Eye (tissue), 1 donor: Measurements from ENCODE around the gene BRI3BP.

Experiments used
- DNase-seq: peaks from one replicate; pipeline ENCODE4 v3.0.0-alpha.2; 2015

Gene BRI3BP, protein sequence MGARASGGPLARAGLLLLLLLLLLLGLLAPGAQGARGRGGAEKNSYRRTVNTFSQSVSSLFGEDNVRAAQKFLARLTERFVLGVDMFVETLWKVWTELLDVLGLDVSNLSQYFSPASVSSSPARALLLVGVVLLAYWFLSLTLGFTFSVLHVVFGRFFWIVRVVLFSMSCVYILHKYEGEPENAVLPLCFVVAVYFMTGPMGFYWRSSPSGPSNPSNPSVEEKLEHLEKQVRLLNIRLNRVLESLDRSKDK

DNA sequence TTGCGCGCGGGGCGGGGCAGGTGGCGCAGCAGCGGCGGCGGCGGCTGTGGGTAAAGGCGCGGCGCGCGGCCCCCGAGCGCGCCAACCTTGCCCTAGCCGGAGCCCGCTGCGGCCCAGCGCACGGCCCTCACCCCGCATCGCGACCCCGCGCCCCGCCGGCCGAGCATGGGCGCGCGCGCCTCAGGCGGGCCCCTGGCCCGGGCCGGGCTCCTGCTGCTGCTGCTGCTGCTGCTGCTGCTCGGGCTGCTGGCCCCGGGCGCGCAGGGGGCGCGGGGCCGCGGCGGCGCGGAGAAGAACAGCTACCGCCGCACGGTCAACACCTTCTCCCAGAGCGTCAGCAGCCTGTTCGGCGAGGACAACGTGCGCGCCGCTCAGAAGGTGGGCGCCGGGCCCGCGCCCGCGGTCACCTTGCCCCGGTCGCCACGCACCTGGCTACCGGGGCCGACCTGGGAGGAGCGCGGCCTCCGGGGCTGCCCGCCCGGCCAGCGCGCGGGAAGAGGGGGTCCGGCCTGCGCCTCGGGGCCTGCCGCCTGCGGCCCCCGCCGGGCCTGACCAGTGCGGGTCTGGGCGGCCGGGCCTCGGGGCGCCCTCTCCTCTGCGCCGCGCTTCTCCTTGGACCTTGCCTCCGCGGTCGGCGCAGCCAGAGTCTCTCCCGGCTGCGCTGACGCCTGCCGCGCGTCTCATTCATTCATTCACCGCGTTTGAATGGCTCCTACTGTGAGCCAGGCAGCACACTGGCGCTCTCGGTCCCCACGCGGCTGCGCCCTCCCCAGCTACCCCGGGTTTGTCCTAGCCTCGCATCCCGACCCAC is at the start of gene BRI3BP:
TSS of gene BRI3BP (plus strand) at position 20 of the 811 bp plus-strand sequence. CDS start at position 166, 146 bp downstream.
- DNase-seq: peak; percentile 60

DNA sequence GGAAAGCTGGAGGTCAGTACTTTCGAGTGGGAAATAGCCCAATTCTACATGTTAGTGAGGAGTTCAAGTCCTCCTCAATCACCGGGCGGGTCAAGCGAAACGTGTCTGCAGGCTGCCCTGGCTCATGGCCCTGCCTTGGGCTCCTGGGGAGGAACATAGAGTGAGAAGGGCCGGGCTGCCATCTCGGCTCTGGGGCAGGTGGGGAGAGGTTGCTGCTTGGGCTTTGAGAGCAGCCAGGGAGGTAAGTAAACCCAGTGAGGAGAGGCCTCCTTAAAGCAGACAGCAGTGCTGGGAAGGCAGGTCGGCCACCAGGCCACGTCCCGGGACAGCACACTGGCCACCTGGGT is 47.0 kb upstream of the BRI3BP start:
- no peak for DNase-seq

DNA sequence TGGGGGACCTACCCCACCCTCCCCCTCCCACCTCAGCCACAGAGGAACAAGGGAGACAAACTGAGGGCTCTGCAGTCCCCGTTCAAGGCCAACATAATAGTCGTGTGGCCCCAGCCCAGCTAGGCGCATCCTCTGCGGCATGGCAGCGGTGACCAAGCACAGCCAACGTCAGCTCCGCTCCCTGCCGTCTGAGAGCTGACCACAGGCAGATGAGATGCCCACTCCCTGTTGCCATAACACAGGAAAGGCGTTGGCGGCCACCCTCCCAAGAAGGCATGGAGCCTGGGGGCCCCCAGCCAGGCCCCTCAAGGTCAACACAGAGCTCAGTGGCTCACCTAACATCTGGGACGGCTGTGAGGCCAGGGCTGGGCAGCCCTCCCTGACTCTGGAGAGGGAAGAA is 46.4 kb upstream of the BRI3BP start:
- DNase-seq: no peak

DNA sequence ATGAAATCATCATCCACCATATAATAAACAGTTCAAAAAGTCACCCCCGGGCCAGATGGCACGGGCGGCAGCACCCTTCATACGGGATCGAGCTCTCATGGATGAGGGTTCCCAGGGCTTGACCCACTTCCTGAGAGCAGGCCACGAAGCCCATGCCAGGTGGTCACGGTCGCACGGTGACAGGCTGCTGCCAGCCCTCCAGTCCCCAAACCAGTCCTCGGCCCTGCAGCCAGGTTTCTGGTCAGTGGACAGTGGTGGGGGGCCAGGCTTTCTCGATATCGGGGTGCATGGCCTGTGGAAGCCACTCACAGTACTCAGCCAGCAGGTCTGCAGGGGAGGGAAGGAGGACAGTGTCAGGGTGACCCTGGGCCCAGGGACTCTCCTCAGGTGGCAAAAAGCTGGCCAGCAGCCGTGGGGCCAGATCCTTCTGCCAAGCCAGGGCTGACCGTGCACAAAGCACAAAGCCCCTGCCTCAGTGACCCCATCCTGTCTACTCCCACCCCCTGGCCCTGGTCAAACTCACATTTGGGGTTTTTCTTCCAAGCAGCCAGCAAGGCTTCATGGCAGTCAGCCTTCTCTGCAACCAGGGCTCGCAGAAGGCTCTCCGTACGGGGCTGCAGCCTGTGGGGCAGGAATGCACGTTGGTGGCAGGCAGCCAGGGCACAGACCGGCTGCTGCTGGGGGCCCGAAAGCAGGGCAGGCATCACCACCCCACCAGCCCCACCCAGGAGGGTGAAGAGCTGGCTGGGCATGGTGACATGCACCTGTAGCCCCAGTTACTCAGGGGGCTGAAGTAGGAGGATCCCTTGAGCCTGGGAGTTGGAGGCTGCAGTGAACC is 45.7 kb upstream of the BRI3BP start:
- peak; percentile 22 for DNase-seq

DNA sequence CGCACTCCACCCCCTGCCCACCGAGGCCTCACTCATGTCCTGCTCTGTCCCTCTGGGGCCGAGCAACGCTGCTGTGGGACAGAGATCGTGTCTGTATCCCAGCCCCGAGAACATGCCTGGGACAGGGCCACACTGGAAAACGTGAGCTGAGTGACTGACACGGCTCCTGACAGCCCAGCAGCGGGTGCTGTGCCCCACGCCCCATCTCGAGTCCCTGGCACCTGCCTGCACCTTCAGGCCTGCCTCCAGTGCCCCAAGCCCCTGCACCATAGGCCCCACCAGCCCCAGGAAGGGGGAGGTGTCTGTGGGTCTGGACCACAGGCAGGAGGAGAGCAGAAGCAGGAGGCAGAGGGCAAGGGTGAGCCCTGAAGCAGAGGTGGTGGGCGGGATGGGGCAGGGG is 44.4 kb upstream of the BRI3BP start:
- no peak for DNase-seq

DNA sequence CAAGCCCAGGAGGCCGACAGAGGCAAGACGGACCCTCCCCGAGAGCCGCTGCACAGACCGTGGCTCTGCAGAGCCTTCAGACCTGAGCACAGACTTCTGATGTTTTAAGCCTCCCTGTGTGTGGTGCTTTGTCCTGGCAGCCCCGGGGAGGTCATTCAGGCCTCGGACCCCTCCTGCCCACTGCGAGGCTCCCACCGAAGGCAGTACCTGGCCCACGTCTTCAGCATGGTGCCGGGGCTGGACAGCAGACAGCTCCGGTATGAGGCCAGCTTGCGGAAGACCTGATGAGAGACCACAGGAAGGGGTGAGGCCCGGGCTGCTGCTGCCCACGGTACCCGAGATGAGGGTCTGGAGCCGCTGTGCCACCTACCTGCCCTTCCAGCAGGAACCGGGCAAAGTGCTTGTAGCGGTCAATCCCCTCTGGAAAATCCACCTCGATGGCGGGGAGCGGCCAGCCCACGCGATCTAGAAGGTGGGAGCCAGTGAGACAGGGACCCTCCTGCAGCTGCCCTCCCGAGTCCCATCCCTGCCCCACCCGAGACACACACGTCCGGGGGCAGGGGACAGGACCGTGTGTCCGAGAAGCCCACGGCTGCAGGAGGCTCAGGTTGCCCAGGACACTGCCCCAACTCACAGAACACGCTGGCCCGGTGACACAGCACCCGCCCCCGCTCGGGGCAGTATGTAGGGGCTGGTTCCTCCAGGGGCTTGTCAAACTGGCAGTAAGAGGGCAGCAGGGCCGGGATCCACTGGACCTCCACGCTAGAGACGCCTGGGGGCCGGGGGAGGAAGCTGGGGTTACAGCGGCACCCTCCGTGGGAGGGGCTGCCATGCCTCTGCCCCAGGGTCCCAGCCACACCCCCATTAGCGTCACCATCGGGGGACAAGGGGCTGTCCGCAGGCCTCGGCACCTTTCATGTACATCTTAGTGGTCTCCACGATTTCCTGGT is 43.4 kb upstream of the BRI3BP start:
- DNase-seq: no peak

DNA sequence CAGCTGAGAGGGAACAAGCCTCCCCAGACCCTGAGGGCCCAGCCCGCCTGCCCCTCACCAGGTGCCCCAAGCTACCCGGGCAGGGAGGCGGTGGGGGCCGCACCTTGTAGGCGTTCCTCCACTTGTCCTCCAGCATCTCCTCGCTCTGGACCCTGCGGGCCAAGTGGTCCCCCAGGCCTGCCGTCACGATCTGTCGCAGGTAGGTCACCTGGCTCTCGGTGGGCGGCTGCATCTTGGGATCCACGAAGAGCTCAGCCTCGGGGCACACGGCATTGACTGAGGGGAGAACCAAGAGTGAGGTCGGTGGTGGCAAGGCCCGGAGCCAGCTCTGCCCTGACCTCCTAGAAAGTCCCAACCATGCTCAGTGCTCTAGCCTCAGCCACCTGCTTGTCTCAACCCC is 41.1 kb upstream of the BRI3BP start:
- DNase-seq: no peak

DNA sequence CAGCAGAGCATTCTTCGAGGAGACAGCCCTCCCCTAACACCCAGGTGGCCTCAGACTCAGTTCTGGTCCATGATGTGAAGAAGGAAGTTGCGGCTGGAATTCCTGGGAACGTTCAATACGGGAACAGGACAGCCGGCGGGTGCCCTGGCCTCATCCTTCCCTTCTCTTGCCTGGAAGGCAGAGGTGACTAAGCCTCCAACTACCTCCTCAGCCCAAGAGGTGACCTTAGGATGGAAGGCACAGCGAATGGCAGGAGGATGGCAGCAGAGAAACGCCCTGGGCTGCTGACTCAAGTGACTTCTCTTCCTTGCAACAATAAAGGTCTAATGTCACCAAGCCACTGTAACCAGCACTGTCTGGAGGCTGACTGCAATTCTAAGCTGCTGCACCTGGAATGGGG is 40.6 kb upstream of the BRI3BP start:
- no peak for DNase-seq

DNA sequence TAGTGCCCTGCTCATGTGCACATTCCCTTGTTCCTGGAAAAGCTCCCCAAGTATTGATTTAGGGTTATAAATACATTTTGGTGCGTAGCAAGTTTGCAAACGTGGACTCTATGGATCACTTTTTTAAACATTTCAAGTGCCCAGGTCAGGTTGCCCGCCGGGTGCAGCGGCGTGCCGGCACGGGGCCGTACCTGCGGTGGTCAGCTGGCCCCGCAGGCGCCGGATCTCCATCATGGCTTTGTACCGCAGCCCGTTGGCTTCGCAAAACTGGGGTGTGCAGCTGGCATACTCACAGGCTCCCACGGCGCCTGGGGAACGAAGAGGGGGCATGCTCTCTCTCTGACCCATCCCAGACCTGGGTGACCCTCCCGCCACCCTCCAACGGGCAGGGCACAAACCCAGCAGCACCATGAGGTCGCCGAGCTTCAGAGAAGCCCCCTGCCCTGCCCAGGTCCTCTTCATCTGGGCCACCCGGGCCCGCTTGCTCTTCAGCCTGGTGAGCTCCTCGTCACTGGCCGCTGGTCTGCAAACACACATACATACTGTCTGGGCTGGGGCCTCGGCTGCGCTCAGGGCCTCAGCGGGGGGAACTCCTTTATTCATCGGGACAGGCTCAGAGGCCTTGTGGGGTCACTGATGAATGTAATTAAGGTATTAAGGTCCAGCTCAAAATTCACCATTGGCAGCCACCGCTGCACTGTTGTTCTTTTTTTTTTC is 39.6 kb upstream of the BRI3BP start:
- no peak for DNase-seq

DNA sequence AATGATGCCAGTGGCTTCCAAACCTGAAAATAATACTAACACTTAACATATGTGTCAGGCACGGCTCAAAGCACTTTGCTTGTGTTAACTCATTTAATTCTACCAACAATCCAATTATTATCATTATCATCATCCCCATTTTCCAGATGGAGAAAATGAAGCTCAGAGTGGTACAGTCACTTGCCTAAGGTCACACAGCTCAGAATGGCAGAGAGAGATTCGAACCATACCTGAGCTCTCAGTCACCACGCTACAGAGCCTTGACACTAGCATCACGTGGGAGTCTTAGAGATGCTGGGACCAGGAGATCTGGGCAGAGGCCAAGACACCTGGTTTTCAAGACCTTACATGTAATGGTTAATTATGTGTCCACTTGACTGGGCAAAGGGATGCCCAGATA is 38.7 kb upstream of the BRI3BP start:
- no peak for DNase-seq

DNA sequence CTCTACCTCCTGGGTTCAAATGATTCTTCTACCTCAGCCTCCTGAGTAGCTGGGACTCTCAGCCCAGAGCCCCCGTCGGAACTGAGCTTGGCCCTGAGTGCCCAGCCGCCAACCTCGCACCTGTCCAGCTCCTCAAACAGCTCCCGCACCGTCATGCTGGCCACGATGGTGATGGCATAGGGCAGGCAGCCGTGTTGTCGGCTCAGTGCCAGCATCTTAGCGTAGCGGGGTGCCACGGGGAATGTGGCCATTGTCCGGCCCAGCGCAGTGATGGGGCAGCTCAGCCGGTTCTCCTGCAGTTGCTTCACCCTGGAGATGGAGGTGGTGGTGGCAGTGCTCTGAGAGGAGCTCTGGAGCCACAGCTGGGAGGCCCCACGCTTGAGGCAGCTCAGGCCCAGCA is 36.9 kb upstream of the BRI3BP start:
- no peak for DNase-seq

DNA sequence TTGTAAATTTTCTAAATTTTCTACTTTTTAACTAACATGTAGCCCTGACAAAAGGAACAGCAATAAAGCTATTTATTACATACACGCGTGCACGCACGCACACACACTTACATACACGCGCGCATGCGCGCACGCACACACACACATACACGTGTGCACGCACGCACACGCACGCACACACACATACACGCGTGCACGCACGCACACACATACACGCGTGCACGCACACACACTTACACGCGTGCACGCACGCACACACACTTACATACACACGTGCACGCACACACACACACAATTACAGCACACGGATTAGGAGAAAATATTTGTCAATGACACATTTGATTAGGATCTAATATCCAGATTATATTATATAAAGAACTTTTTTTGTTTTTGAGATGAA is 32.4 kb upstream of the BRI3BP start:
- DNase-seq: no peak

DNA sequence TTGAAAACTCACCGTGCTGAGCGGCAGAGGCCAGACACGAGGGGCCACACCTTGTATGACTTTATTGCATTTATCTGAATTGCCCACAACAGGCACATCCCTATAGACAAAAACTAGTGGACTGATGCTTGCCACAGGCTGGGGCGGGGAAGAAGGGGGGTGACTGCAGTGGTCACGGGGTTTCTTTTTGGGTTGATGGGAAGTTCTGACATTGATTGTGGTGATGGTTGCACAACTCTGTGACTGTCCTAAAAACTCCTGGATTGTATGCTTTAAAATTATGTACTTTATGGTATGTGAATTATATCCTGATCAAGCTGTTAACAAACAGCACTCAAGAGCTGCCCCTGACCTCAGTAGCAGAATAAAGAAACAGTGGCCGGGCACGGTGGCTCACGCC is 30.2 kb upstream of the BRI3BP start:
- DNase-seq: no peak

DNA sequence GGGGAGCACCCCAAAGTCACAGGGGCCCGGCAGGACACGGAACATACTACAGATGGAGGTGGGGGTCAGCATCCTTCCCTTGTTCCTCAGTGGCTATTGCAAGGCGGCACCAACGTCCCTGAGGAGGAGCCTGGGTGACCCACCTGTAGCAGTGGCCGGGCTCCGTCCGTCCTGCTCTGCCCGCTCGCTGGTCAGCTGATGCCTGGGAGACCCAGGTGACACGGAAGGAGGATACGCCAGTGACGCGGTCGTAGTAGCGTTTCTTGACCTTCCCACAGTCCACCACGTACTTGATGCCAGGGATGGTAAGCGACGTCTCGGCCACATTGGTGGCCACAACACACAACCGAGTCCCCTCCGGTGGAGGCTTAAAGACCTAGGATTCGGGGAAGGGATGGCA is 29.2 kb upstream of the BRI3BP start:
- DNase-seq: no peak

DNA sequence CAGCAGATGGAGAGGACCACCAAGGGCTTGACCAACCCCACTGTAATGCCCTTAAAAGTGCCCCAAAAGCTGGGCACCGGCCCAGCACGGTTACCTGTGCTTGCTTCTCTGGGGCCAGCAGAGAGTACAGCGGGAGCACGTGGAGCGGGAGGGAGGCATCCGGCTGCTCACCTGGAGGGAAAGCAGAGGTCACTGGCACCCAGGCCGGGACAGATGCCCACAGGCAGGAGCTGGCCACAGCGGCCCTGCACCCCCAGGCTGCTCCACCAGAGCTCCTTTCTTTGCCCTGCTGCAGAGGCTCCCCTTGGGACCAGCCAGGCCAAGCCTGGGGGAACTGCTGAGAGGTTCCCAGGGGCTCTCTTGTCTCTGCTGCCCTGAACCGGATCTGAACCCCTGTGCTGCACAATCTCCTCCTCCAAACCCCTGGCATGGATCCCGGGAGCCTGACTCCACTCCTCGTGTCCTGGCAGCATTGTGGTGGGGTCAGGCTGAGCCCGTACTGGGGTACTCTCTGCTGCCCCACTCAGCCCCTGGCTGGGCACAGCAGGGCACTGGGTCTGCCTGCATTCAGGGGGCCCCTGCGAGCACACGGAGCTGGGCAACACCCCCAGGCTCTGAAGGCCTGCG is 28.5 kb upstream of the BRI3BP start:
- DNase-seq: no peak

DNA sequence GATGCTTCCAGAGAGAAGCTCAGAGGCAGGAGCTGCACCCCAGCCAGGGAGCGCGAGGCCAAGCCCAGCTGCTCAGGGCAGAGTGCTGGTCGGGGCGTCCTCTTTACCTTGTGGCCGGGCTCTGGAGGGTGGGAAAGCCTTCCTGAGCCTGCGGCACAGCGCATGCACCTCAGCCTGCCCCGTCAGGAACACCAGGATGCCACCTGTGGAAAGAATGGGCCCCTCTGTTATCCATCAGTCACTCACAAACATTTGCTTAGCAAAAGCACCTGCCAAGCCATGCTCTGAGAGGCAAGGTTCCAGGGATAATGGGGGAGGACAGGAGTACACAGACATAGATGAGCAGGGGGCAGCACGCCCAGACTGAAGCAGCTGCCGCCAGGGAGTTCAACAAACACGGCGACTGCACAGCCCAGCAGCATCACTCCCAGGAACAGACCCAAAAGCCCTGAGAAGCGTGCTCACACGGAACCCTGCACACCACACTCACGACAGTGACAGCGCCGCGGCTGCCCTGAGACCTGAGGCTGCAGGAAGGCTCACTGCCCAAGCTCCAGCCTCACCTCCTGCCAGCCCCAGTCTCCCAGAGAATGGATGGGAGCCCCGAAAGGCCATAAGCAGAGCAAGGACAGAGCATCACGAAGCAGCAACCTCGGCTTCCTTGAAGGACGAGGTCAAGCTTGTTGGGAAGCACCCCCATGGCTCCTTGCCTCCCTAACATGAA is 26.3 kb upstream of the BRI3BP start:
- no peak for DNase-seq

DNA sequence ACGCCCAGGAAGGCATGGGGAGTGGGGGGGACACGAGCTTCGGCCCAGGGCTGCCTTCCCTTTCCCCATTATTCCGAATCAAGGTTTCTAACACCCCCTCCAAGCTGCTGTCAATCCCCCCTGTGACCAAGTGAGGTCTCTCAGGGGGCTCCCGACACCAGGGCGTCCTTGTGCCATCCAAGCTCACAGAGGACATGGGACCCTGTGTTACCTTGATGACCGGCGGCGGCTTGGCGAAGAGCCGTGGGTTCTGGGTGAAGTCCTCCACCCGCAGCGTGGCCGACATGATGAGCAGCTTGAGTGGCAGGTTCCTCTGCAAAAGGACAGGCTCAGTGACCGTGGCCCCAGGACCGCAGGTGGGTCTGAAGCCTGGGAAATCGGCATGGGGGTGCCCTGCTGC is 24.8 kb upstream of the BRI3BP start:
- DNase-seq: no peak

DNA sequence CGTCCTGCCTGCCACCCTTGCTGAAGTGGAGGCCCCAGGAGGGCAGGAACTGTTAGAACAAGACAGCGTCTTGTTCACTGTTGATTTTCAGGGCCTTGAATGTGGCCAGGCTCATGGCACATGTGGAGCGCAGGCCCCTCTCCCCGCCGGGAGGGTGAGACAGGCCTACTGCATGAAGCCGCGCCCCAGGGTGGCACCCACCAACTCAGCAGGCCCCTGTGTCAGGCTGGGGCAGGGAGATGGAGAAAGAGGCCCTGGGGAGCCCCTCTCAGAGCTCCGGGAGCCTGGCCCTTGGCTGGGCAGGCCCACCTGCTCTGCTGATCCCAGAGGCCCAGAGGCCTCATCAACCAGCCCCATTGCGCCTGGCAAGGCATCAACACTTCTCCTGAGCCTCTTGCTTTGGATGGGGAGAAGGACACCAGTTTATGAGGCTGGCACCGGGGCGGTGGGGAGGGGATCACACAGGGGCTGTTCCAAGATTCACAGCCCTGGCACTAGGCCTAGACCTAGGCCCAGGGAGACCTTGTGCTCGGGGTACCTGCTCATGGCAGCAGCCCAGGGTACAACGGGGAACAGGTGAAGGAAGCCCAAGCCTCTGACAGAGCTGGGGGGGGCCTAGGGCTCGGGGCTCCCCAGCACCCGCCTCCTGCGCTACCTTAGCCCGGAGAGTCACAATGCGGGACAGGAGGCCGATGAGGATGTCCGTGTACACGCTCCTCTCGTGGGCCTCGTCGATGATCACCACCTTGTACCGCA is 22.6 kb upstream of the BRI3BP start:
- DNase-seq: no peak

DNA sequence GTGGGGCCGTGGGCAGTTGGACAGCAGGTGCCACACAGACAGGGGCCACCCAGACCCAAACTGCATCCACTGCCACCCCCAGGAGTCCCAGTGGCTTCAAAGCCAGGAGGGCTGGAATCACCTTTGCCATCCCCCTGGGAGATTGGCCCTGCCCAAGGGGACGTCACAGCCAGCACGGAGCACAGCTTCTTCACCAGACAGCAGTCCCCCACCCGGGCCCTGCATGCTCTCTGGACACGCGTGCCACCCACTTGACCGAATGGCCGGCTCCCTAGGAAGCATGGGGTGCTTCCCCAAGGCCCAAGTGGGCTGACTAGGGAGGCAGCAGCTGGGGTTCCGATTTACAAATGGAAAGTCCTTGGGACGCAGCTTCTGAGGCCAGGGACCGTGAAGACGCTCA is 21.8 kb upstream of the BRI3BP start:
- DNase-seq: no peak

DNA sequence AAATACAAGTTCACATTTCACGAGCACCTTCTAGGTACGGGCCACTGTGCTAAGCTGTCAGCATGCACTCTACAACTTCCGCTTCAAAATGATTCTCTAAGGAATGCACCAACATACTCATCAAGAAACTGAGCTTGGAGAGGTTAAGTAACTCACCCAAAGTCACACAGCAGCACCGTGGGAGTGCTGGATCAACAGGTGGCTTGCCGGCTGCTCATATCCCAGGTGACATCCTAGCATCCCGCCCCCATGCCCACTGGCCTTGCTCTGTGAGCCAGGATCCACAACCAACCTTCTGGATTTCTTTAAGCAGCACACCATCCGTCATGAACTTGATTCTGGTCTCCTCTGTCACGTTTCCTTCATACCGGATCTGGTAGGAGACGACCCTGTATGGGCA is 21.2 kb upstream of the BRI3BP start:
- DNase-seq: no peak
